ENCODE results near the gene NRIP2. TPM values are rescaled to one million over a fixed set of nuclear protein-coding genes. Genes with fewer than 3 reads are reported as not detected.

The NRIP2 gene
- total and polyA plus RNA-seq, 2 experiments from 2014 or later: 0.46 TPM; not detected in 1

GRCh38 chr12:2862876-2863275 is 28.0 kb upstream of the NRIP2 start:
- Histone ChIP-seq H3K36me3 (ENCODE audit: low read depth) (no peaks in the 10 kb centered on the region), H4K20me1 (ENCODE audit: insufficient read depth) (no peaks in the 10 kb centered on the region), H3K4me2 (ENCODE audit: unreplicated experiment) (no peak overlapping the region), H3K9me3 (ENCODE audit: low read depth) (no peaks in the 10 kb centered on the region), H3K4me3 (no peak overlapping the region), H3K27ac (no peak overlapping the region), H2AFZ (no peak overlapping the region), H3K79me2 (ENCODE audit: insufficient read depth) (no peaks in the 10 kb centered on the region), H3K9ac (no peak overlapping the region), H3K9me2 (ENCODE audit: insufficient read depth) (no peaks in the 10 kb centered on the region), H3K27me3 (replicated peaks; ENCODE audit: insufficient read depth) (no peaks in the 10 kb centered on the region), H3K4me1 (ENCODE audit: insufficient read depth) (no peaks in the 10 kb centered on the region), H3F3A (ENCODE audit: insufficient read depth) (no peaks in the 10 kb centered on the region)
- 85 to 87% methylated on average over 7 of the region's 7 CpGs for WGBS, 2 experiments (ENCODE audit: low coverage in 1 of 2, low lambda C conversion rate in 2 of 2, missing lambda C conversion rate in 2 of 2)
- in situ Hi-C loops (cut with MboI): no loop called here
- TF ChIP-seq EZH2phosphoT487 (IDR thresholded peaks at IDR 0.05; ENCODE audit: insufficient read depth, low read depth) (no peak), EZH2 (IDR thresholded peaks at IDR 0.05; ENCODE audit: insufficient read depth, poor library complexity, severe bottlenecking) (no peak)
- no peak for DNase-seq

GRCh38 chr12:2860170-2860569 is 25.3 kb upstream of the NRIP2 start:
- no peak overlapping the region for H3K4me2 ChIP-seq (ENCODE audit: unreplicated experiment)
- TF ChIP-seq EZH2 (IDR thresholded peaks at IDR 0.05; ENCODE audit: insufficient read depth, poor library complexity, severe bottlenecking) (no peak), EZH2phosphoT487 (IDR thresholded peaks at IDR 0.05; ENCODE audit: insufficient read depth, low read depth) (no peak)
- H3K79me2 ChIP-seq (ENCODE audit: insufficient read depth): no peaks in the 10 kb centered on the region
- H3K36me3 ChIP-seq (ENCODE audit: low read depth): no peaks in the 10 kb centered on the region
- no peak overlapping the region for H3K4me3 ChIP-seq
- in situ Hi-C loops (cut with MboI): no loop called here
- no peaks in the 10 kb centered on the region for H4K20me1 ChIP-seq (ENCODE audit: insufficient read depth)
- DNase-seq: no peak
- H2AFZ ChIP-seq: no peak overlapping the region
- no peaks in the 10 kb centered on the region for H3K9me3 ChIP-seq (ENCODE audit: low read depth)
- no peaks in the 10 kb centered on the region for H3K27me3 ChIP-seq (replicated peaks; ENCODE audit: insufficient read depth)
- H3K27ac ChIP-seq: no peak overlapping the region
- H3F3A ChIP-seq (ENCODE audit: insufficient read depth): no peaks in the 10 kb centered on the region
- H3K4me1 ChIP-seq (ENCODE audit: insufficient read depth): no peaks in the 10 kb centered on the region
- no peak overlapping the region for H3K9ac ChIP-seq
- H3K9me2 ChIP-seq (ENCODE audit: insufficient read depth): no peaks in the 10 kb centered on the region

GRCh38 chr12:2858944-2859421 is 24.1 kb upstream of the NRIP2 start:
- Histone ChIP-seq H3K4me2 (ENCODE audit: unreplicated experiment) (no peak overlapping the region), H3K27ac (no peak overlapping the region), H3K79me2 (ENCODE audit: insufficient read depth) (no peaks in the 10 kb centered on the region), H3K4me1 (ENCODE audit: insufficient read depth) (no peaks in the 10 kb centered on the region), H3K9me2 (ENCODE audit: insufficient read depth) (no peaks in the 10 kb centered on the region), H3F3A (ENCODE audit: insufficient read depth) (no peaks in the 10 kb centered on the region), H3K36me3 (ENCODE audit: low read depth) (no peaks in the 10 kb centered on the region), H4K20me1 (ENCODE audit: insufficient read depth) (no peaks in the 10 kb centered on the region), H3K4me3 (no peak overlapping the region), H3K9ac (no peak overlapping the region), H3K27me3 (replicated peaks; ENCODE audit: insufficient read depth) (no peaks in the 10 kb centered on the region), H3K9me3 (ENCODE audit: low read depth) (no peaks in the 10 kb centered on the region), H2AFZ (no peak overlapping the region)
- WGBS, 2 experiments (ENCODE audit: low coverage in 1 of 2, low lambda C conversion rate in 2 of 2, missing lambda C conversion rate in 2 of 2): 87 to 90% methylated on average over 12 of the region's 12 CpGs
- no peak for DNase-seq
- in situ Hi-C loops (cut with MboI): no loop called here
- TF ChIP-seq EZH2 (IDR thresholded peaks at IDR 0.05; ENCODE audit: insufficient read depth, poor library complexity, severe bottlenecking) (no peak), EZH2phosphoT487 (IDR thresholded peaks at IDR 0.05; ENCODE audit: insufficient read depth, low read depth) (no peak)

- WGBS, 2 experiments (ENCODE audit: low coverage in 1 of 2, low lambda C conversion rate in 2 of 2, missing lambda C conversion rate in 2 of 2): 85 to 86% methylated on average over 2 of the region's 2 CpGs
- H3F3A ChIP-seq (ENCODE audit: insufficient read depth): no peaks in the 10 kb centered on the region
- no peaks in the 10 kb centered on the region for H3K27me3 ChIP-seq (replicated peaks; ENCODE audit: insufficient read depth)
- TF ChIP-seq EZH2 (IDR thresholded peaks at IDR 0.05; ENCODE audit: insufficient read depth, poor library complexity, severe bottlenecking) (no peak), EZH2phosphoT487 (IDR thresholded peaks at IDR 0.05; ENCODE audit: insufficient read depth, low read depth) (no peak)
- H3K9me3 ChIP-seq (ENCODE audit: low read depth): no peaks in the 10 kb centered on the region
- H3K4me1 ChIP-seq (ENCODE audit: insufficient read depth): no peaks in the 10 kb centered on the region
- no peak overlapping the region for H3K4me2 ChIP-seq (ENCODE audit: unreplicated experiment)
- no peak overlapping the region for H3K4me3 ChIP-seq
- no peak for DNase-seq
- H3K9me2 ChIP-seq (ENCODE audit: insufficient read depth): no peaks in the 10 kb centered on the region
- H4K20me1 ChIP-seq (ENCODE audit: insufficient read depth): no peaks in the 10 kb centered on the region
- in situ Hi-C loops (cut with MboI): no loop called here
- no peaks in the 10 kb centered on the region for H3K79me2 ChIP-seq (ENCODE audit: insufficient read depth)
- H3K36me3 ChIP-seq (ENCODE audit: low read depth): no peaks in the 10 kb centered on the region
- H3K9ac ChIP-seq: no peak overlapping the region
- H3K27ac ChIP-seq: no peak overlapping the region
- no peak overlapping the region for H2AFZ ChIP-seq
Measured at GRCh38 chr12:2858334-2858733, 23.5 kb upstream of the NRIP2 start.

GRCh38 chr12:2857576-2857975 is 22.7 kb upstream of the NRIP2 start:
- Histone ChIP-seq H3K79me2 (ENCODE audit: insufficient read depth) (no peaks in the 10 kb centered on the region), H3K4me3 (no peak overlapping the region), H4K20me1 (ENCODE audit: insufficient read depth) (no peaks in the 10 kb centered on the region), H3K36me3 (ENCODE audit: low read depth) (no peaks in the 10 kb centered on the region), H3K9me3 (ENCODE audit: low read depth) (no peaks in the 10 kb centered on the region), H3K9me2 (ENCODE audit: insufficient read depth) (no peaks in the 10 kb centered on the region), H3K27me3 (replicated peaks; ENCODE audit: insufficient read depth) (no peaks in the 10 kb centered on the region), H3K9ac (no peak overlapping the region), H3K27ac (no peak overlapping the region), H3K4me2 (ENCODE audit: unreplicated experiment) (no peak overlapping the region), H2AFZ (no peak overlapping the region), H3K4me1 (ENCODE audit: insufficient read depth) (no peaks in the 10 kb centered on the region), H3F3A (ENCODE audit: insufficient read depth) (no peaks in the 10 kb centered on the region)
- no peak for DNase-seq
- TF ChIP-seq EZH2 (IDR thresholded peaks at IDR 0.05; ENCODE audit: insufficient read depth, poor library complexity, severe bottlenecking): no peak
- no peak for TF ChIP-seq EZH2phosphoT487 (IDR thresholded peaks at IDR 0.05; ENCODE audit: insufficient read depth, low read depth)
- 94 to 96% methylated on average over 7 of the region's 7 CpGs for WGBS, 2 experiments (ENCODE audit: low coverage in 1 of 2, low lambda C conversion rate in 2 of 2, missing lambda C conversion rate in 2 of 2)
- in situ Hi-C loops (cut with MboI): no loop called here

Measured in GM23248 (cell line).